Parathyroid adenoma (tissue), 2 donors: ENCODE measurements around the gene PKIG.
A peak's percentile ranks its signal among the peaks of the same experiment; 100 is the strongest.

ENCODE experiments used
- H2AFZ ChIP-seq: fragments of 300-600 bp; sonication (generic); one replicate; pipeline ENCODE4 v1.7.0; 2017; ENCODE audit warnings: antibody characterized with exemption, mild to moderate bottlenecking
- H3K27ac ChIP-seq: fragments of 300-600 bp; sonication (generic); one replicate; pipeline ENCODE4 v1.7.0; 2017
- H3K27me3 ChIP-seq: fragments of 300-600 bp; sonication (generic); one replicate; pipeline ENCODE4 v1.7.0; 2017; ENCODE audit warnings: low read length; ENCODE audit not compliant: control insufficient read depth, insufficient read depth
- H3K36me3 ChIP-seq: fragments of 300-600 bp; sonication (generic); one replicate; pipeline ENCODE4 v1.7.0; 2017; ENCODE audit warnings: low read length; ENCODE audit not compliant: control insufficient read depth, insufficient read depth
- H3K4me1 ChIP-seq: fragments of 300-600 bp; sonication (generic); one replicate; pipeline ENCODE4 v1.7.0; 2017; ENCODE audit warnings: control low read depth
- H3K4me2 ChIP-seq: fragments of 300-600 bp; sonication (generic); one replicate; pipeline ENCODE4 v1.7.0; 2017; ENCODE audit warnings: low read length
- H3K4me3 ChIP-seq: fragments of 300-600 bp; sonication (generic); one replicate; pipeline ENCODE4 v1.7.0; 2017; ENCODE audit warnings: low read depth, low read length
- H3K79me2 ChIP-seq: fragments of 300-600 bp; sonication (generic); one replicate; pipeline ENCODE4 v1.7.0; 2017; ENCODE audit warnings: control low read depth
- H3K9ac ChIP-seq: fragments of 300-600 bp; sonication (generic); one replicate; pipeline ENCODE4 v1.7.0; 2017; ENCODE audit warnings: mild to moderate bottlenecking
- H3K9me3 ChIP-seq: fragments of 300-600 bp; sonication (generic); one replicate; pipeline ENCODE4 v1.7.0; 2017; ENCODE audit warnings: low read length; ENCODE audit not compliant: control insufficient read depth
- CTCF ChIP-seq: fragments of 300-600 bp; sonication (generic); IDR thresholded peaks from one replicate; pipeline ENCODE4 v1.7.0; 2017; ENCODE audit warnings: antibody characterized with exemption, mild to moderate bottlenecking
- donor health status: primary hyperparathyroidism.

The PKIG gene

GRCh38 chr20:44547419-44547818, 35.0 kb upstream of the PKIG start:
- Histone ChIP-seq H3K4me3 (no peak overlapping the region), H3K9me3 (no peaks in the 10 kb centered on the region), H3K27ac (no peak overlapping the region), H3K27me3 (no peaks in the 10 kb centered on the region), H3K4me1 (peaks cover 14% of the 10 kb centered on the region), H3K36me3 (no peaks in the 10 kb centered on the region), H3K9ac (no peak overlapping the region), H3K4me2 (no peak overlapping the region), H3K79me2 (peaks cover 3% of the 10 kb centered on the region), H2AFZ (no peak overlapping the region)
- TF ChIP-seq CTCF = no peak

- Histone ChIP-seq H3K4me2 (no peak overlapping the region), H3K9ac (no peak overlapping the region), H3K4me3 (no peak overlapping the region), H3K36me3 (no peaks in the 10 kb centered on the region), H3K27ac (no peak overlapping the region), H3K27me3 (no peaks in the 10 kb centered on the region), H3K79me2 (no peaks in the 10 kb centered on the region), H2AFZ (no peak overlapping the region), H3K9me3 (no peaks in the 10 kb centered on the region), H3K4me1 (peaks cover 20% of the 10 kb centered on the region)
- TF ChIP-seq CTCF = no peak
These were observed 33.3 kb upstream of the PKIG start for GRCh38 chr20:44549123-44549522.

- Histone ChIP-seq H3K79me2 (peaks cover 5% of the 10 kb centered on the region), H3K27me3 (no peaks in the 10 kb centered on the region), H3K4me1 (peaks cover 28% of the 10 kb centered on the region), H3K36me3 (no peaks in the 10 kb centered on the region), H3K4me2 (no peak overlapping the region), H2AFZ (peak overlapping the region; percentile 10), H3K9me3 (no peaks in the 10 kb centered on the region), H3K9ac (no peak overlapping the region), H3K27ac (peak overlapping the region; percentile 86), H3K4me3 (no peak overlapping the region)
- TF ChIP-seq CTCF = no peak
These were observed 30.3 kb upstream of the PKIG start for GRCh38 chr20:44552050-44552449.

- H3K4me3 ChIP-seq = no peak overlapping the region
- no peak overlapping the region for H3K9ac ChIP-seq
- TF ChIP-seq CTCF = no peak
- H2AFZ ChIP-seq = peak overlapping the region; percentile 44
- H3K27me3 ChIP-seq = no peaks in the 10 kb centered on the region
- peaks cover 9% of the 10 kb centered on the region for H3K79me2 ChIP-seq
- H3K27ac ChIP-seq = peak overlapping the region; percentile 86
- H3K36me3 ChIP-seq = no peaks in the 10 kb centered on the region
- no peak overlapping the region for H3K4me2 ChIP-seq
- H3K9me3 ChIP-seq = no peaks in the 10 kb centered on the region
- peaks cover 28% of the 10 kb centered on the region for H3K4me1 ChIP-seq
These were observed 29.8 kb upstream of the PKIG start for GRCh38 chr20:44552568-44552949.
